Measurements from ENCODE around the gene CDH4.

DNA sequence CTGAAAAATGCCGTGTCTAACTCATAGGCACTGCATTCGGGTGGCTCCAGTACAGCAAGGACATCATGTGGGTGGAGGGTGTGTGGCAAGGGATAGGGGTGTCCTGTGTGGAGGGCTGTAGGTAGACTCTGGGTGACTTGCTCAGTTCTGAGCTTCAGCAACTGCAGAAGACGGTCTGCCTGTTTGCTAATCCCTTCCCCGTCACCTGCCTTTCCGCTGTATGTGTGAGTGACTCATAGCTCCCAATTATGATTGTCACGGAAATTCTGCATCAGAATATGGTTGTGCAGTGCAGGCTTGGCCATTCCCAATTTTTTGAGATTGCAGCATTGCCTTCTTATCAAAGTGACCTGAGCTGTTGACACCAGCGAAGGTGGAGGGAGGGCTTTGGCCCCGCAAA is 174.3 kb downstream of the CDH4 start:
- TF ChIP-seq, protein P1, sequence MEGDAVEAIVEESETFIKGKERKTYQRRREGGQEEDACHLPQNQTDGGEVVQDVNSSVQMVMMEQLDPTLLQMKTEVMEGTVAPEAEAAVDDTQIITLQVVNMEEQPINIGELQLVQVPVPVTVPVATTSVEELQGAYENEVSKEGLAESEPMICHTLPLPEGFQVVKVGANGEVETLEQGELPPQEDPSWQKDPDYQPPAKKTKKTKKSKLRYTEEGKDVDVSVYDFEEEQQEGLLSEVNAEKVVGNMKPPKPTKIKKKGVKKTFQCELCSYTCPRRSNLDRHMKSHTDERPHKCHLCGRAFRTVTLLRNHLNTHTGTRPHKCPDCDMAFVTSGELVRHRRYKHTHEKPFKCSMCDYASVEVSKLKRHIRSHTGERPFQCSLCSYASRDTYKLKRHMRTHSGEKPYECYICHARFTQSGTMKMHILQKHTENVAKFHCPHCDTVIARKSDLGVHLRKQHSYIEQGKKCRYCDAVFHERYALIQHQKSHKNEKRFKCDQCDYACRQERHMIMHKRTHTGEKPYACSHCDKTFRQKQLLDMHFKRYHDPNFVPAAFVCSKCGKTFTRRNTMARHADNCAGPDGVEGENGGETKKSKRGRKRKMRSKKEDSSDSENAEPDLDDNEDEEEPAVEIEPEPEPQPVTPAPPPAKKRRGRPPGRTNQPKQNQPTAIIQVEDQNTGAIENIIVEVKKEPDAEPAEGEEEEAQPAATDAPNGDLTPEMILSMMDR (IDR thresholded peaks at IDR 0.05; ENCODE audit: insufficient read depth, low read length), result no peak
- TF ChIP-seq, protein P2, sequence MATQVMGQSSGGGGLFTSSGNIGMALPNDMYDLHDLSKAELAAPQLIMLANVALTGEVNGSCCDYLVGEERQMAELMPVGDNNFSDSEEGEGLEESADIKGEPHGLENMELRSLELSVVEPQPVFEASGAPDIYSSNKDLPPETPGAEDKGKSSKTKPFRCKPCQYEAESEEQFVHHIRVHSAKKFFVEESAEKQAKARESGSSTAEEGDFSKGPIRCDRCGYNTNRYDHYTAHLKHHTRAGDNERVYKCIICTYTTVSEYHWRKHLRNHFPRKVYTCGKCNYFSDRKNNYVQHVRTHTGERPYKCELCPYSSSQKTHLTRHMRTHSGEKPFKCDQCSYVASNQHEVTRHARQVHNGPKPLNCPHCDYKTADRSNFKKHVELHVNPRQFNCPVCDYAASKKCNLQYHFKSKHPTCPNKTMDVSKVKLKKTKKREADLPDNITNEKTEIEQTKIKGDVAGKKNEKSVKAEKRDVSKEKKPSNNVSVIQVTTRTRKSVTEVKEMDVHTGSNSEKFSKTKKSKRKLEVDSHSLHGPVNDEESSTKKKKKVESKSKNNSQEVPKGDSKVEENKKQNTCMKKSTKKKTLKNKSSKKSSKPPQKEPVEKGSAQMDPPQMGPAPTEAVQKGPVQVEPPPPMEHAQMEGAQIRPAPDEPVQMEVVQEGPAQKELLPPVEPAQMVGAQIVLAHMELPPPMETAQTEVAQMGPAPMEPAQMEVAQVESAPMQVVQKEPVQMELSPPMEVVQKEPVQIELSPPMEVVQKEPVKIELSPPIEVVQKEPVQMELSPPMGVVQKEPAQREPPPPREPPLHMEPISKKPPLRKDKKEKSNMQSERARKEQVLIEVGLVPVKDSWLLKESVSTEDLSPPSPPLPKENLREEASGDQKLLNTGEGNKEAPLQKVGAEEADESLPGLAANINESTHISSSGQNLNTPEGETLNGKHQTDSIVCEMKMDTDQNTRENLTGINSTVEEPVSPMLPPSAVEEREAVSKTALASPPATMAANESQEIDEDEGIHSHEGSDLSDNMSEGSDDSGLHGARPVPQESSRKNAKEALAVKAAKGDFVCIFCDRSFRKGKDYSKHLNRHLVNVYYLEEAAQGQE (IDR thresholded peaks at IDR 0.05; ENCODE audit: insufficient replicate concordance, low read depth), result no peak
